ENCODE measurements around the gene GTF3C4. TPM values are rescaled to one million over a fixed set of nuclear protein-coding genes. Genes with fewer than 3 reads are reported as not detected.
A peak's percentile ranks its signal among the peaks of the same experiment; 100 is the strongest.

Gene GTF3C4
- polyA plus RNA-seq, 4 donors, result 1.6 to 13.8 (median 3.4) TPM

- H3K4me3 ChIP-seq (ENCODE audit: low read depth in 1 of 3, low read length in 3 of 3), result no peak overlapping the region
- peaks cover 3 to 23% (median 15%) of the 10 kb centered on the region in 3 donors for H3K36me3 ChIP-seq (ENCODE audit: control insufficient read depth in 3 of 3, insufficient read depth in 2 of 3, low read depth in 1 of 3, low read length in 3 of 3)
- no peak overlapping the region for H3K27ac ChIP-seq (ENCODE audit: low read depth in 1 of 3, low read length in 2 of 3)
- FAIRE-seq, result no peak
- H3K27me3 ChIP-seq (ENCODE audit: control insufficient read depth in 3 of 3, insufficient read depth in 3 of 3, low read length in 3 of 3), result no peaks in the 10 kb centered on the region
- no peaks in the 10 kb centered on the region for H3K4me1 ChIP-seq (ENCODE audit: control insufficient read depth in 3 of 3, insufficient read depth in 2 of 3, low read depth in 1 of 3, low read length in 2 of 3)
- no peak for DNase-seq
- no peaks in the 10 kb centered on the region for H3K9me3 ChIP-seq (ENCODE audit: control insufficient read depth in 2 of 2, insufficient read depth in 1 of 2, low read depth in 1 of 2, low read length in 1 of 2)
- 65 to 94% (median 71%) methylated on average over 1 of the region's 1 CpG for WGBS, 3 donors
Observed at GRCh38 chr9:132690696-132691095, 20.4 kb downstream of the GTF3C4 start.

- DNase-seq (peak; percentile 6 to 31), FAIRE-seq (no peak)
- peaks cover 3 to 9% (median 4%) of the 10 kb centered on the region in 3 donors for H3K36me3 ChIP-seq (ENCODE audit: control insufficient read depth in 3 of 3, insufficient read depth in 2 of 3, low read depth in 1 of 3, low read length in 3 of 3)
- H3K27me3 ChIP-seq (ENCODE audit: control insufficient read depth in 3 of 3, insufficient read depth in 3 of 3, low read length in 3 of 3), result no peaks in the 10 kb centered on the region
- H3K4me3 ChIP-seq (ENCODE audit: low read depth in 1 of 3, low read length in 3 of 3), result no peak overlapping the region
- H3K27ac ChIP-seq (ENCODE audit: low read depth in 1 of 3, low read length in 2 of 3), result no peak overlapping the region
- no peaks in the 10 kb centered on the region for H3K9me3 ChIP-seq (ENCODE audit: control insufficient read depth in 2 of 2, insufficient read depth in 1 of 2, low read depth in 1 of 2, low read length in 1 of 2)
- no peaks in the 10 kb centered on the region for H3K4me1 ChIP-seq (ENCODE audit: control insufficient read depth in 3 of 3, insufficient read depth in 2 of 3, low read depth in 1 of 3, low read length in 2 of 3)
- WGBS, 3 donors, result 23 to 45% (median 30%) methylated on average over 2 of the region's 2 CpGs
Observed at GRCh38 chr9:132694144-132694543, 23.9 kb downstream of the GTF3C4 start.

GRCh38 chr9:132697230-132697629 lies 27.0 kb downstream of the GTF3C4 start:
- H3K4me1 ChIP-seq (ENCODE audit: control insufficient read depth in 3 of 3, insufficient read depth in 2 of 3, low read depth in 1 of 3, low read length in 2 of 3), result no peaks in the 10 kb centered on the region
- DNase-seq (no peak), FAIRE-seq (no peak)
- no peaks in the 10 kb centered on the region for H3K27me3 ChIP-seq (ENCODE audit: control insufficient read depth in 3 of 3, insufficient read depth in 3 of 3, low read length in 3 of 3)
- H3K36me3 ChIP-seq (ENCODE audit: control insufficient read depth in 3 of 3, insufficient read depth in 2 of 3, low read depth in 1 of 3, low read length in 3 of 3), result no peaks in the 10 kb centered on the region
- H3K9me3 ChIP-seq (ENCODE audit: control insufficient read depth in 2 of 2, insufficient read depth in 1 of 2, low read depth in 1 of 2, low read length in 1 of 2), result no peaks in the 10 kb centered on the region
- no peak overlapping the region for H3K4me3 ChIP-seq (ENCODE audit: low read depth in 1 of 3, low read length in 3 of 3)
- no peak overlapping the region for H3K27ac ChIP-seq (ENCODE audit: low read depth in 1 of 3, low read length in 2 of 3)

GRCh38 chr9:132698989-132699388 lies 28.7 kb downstream of the GTF3C4 start:
- Histone ChIP-seq H3K27ac (ENCODE audit: low read depth in 1 of 3, low read length in 2 of 3) (no peak overlapping the region), H3K4me3 (ENCODE audit: low read depth in 1 of 3, low read length in 3 of 3) (no peak overlapping the region), H3K9me3 (ENCODE audit: control insufficient read depth in 2 of 2, insufficient read depth in 1 of 2, low read depth in 1 of 2, low read length in 1 of 2) (no peaks in the 10 kb centered on the region), H3K36me3 (ENCODE audit: control insufficient read depth in 3 of 3, insufficient read depth in 2 of 3, low read depth in 1 of 3, low read length in 3 of 3) (no peaks in the 10 kb centered on the region), H3K4me1 (ENCODE audit: control insufficient read depth in 3 of 3, insufficient read depth in 2 of 3, low read depth in 1 of 3, low read length in 2 of 3) (no peaks in the 10 kb centered on the region), H3K27me3 (ENCODE audit: control insufficient read depth in 3 of 3, insufficient read depth in 3 of 3, low read length in 3 of 3) (no peaks in the 10 kb centered on the region)
- DNase-seq (no peak), FAIRE-seq (no peak)
- 24 to 52% (median 37%) methylated on average over 4 of the region's 4 CpGs for WGBS, 3 donors

GRCh38 chr9:132699956-132700355 lies 29.7 kb downstream of the GTF3C4 start:
- 39 to 48% (median 39%) methylated on average over 1 of the region's 1 CpG for WGBS, 3 donors
- no peak overlapping the region for H3K4me3 ChIP-seq (ENCODE audit: low read depth in 1 of 3, low read length in 3 of 3)
- no peaks in the 10 kb centered on the region for H3K4me1 ChIP-seq (ENCODE audit: control insufficient read depth in 3 of 3, insufficient read depth in 2 of 3, low read depth in 1 of 3, low read length in 2 of 3)
- FAIRE-seq (no peak), DNase-seq (no peak)
- no peak overlapping the region for H3K27ac ChIP-seq (ENCODE audit: low read depth in 1 of 3, low read length in 2 of 3)
- H3K9me3 ChIP-seq (ENCODE audit: control insufficient read depth in 2 of 2, insufficient read depth in 1 of 2, low read depth in 1 of 2, low read length in 1 of 2), result no peaks in the 10 kb centered on the region
- no peaks in the 10 kb centered on the region for H3K27me3 ChIP-seq (ENCODE audit: control insufficient read depth in 3 of 3, insufficient read depth in 3 of 3, low read length in 3 of 3)
- H3K36me3 ChIP-seq (ENCODE audit: control insufficient read depth in 3 of 3, insufficient read depth in 2 of 3, low read depth in 1 of 3, low read length in 3 of 3), result no peaks in the 10 kb centered on the region

- 6 to 46% (median 8%) methylated on average over 1 of the region's 1 CpG for WGBS, 3 donors
- DNase-seq (no peak), FAIRE-seq (no peak)
- no peaks in the 10 kb centered on the region for H3K4me1 ChIP-seq (ENCODE audit: control insufficient read depth in 3 of 3, insufficient read depth in 2 of 3, low read depth in 1 of 3, low read length in 2 of 3)
- H3K27ac ChIP-seq (ENCODE audit: low read depth in 1 of 3, low read length in 2 of 3), result no peak overlapping the region
- no peaks in the 10 kb centered on the region for H3K27me3 ChIP-seq (ENCODE audit: control insufficient read depth in 3 of 3, insufficient read depth in 3 of 3, low read length in 3 of 3)
- H3K4me3 ChIP-seq (ENCODE audit: low read depth in 1 of 3, low read length in 3 of 3), result no peak overlapping the region
- no peaks in the 10 kb centered on the region for H3K9me3 ChIP-seq (ENCODE audit: control insufficient read depth in 2 of 2, insufficient read depth in 1 of 2, low read depth in 1 of 2, low read length in 1 of 2)
- H3K36me3 ChIP-seq (ENCODE audit: control insufficient read depth in 3 of 3, insufficient read depth in 2 of 3, low read depth in 1 of 3, low read length in 3 of 3), result no peaks in the 10 kb centered on the region
Observed at GRCh38 chr9:132702254-132702653, 32.0 kb downstream of the GTF3C4 start.

GRCh38 chr9:132703336-132703735 lies 33.1 kb downstream of the GTF3C4 start:
- WGBS, 3 donors, result 14 to 45% (median 25%) methylated on average over 2 of the region's 2 CpGs

GRCh38 chr9:132708239-132708638 lies 38.0 kb downstream of the GTF3C4 start:
- Histone ChIP-seq H3K36me3 (ENCODE audit: control insufficient read depth in 3 of 3, insufficient read depth in 2 of 3, low read depth in 1 of 3, low read length in 3 of 3) (no peaks in the 10 kb centered on the region), H3K9me3 (ENCODE audit: control insufficient read depth in 2 of 2, insufficient read depth in 1 of 2, low read depth in 1 of 2, low read length in 1 of 2) (no peaks in the 10 kb centered on the region), H3K27me3 (ENCODE audit: control insufficient read depth in 3 of 3, insufficient read depth in 3 of 3, low read length in 3 of 3) (no peaks in the 10 kb centered on the region), H3K4me3 (ENCODE audit: low read depth in 1 of 3, low read length in 3 of 3) (no peak overlapping the region), H3K4me1 (ENCODE audit: control insufficient read depth in 3 of 3, insufficient read depth in 2 of 3, low read depth in 1 of 3, low read length in 2 of 3) (no peaks in the 10 kb centered on the region), H3K27ac (ENCODE audit: low read depth in 1 of 3, low read length in 2 of 3) (no peak overlapping the region)
- WGBS, 3 donors, result 77 to 85% (median 81%) methylated on average over 8 of the region's 8 CpGs
- DNase-seq (no peak), FAIRE-seq (no peak)

More at GRCh38 chr9:132703336-132703735, 33.1 kb downstream of the GTF3C4 start:
- no peak overlapping the region for H3K4me3 ChIP-seq (ENCODE audit: low read depth in 1 of 3, low read length in 3 of 3)
- H3K9me3 ChIP-seq (ENCODE audit: control insufficient read depth in 2 of 2, insufficient read depth in 1 of 2, low read depth in 1 of 2, low read length in 1 of 2), result no peaks in the 10 kb centered on the region
- H3K36me3 ChIP-seq (ENCODE audit: control insufficient read depth in 3 of 3, insufficient read depth in 2 of 3, low read depth in 1 of 3, low read length in 3 of 3), result no peaks in the 10 kb centered on the region
- DNase-seq, result no peak
- FAIRE-seq, result no peak
- H3K27me3 ChIP-seq (ENCODE audit: control insufficient read depth in 3 of 3, insufficient read depth in 3 of 3, low read length in 3 of 3), result no peaks in the 10 kb centered on the region
- H3K27ac ChIP-seq (ENCODE audit: low read depth in 1 of 3, low read length in 2 of 3), result no peak overlapping the region
- H3K4me1 ChIP-seq (ENCODE audit: control insufficient read depth in 3 of 3, insufficient read depth in 2 of 3, low read depth in 1 of 3, low read length in 2 of 3), result no peaks in the 10 kb centered on the region

GRCh38 chr9:132708769-132709430 lies 38.6 kb downstream of the GTF3C4 start:
- no peaks in the 10 kb centered on the region for H3K27me3 ChIP-seq (ENCODE audit: control insufficient read depth in 3 of 3, insufficient read depth in 3 of 3, low read length in 3 of 3)
- no peaks in the 10 kb centered on the region for H3K4me1 ChIP-seq (ENCODE audit: control insufficient read depth in 3 of 3, insufficient read depth in 2 of 3, low read depth in 1 of 3, low read length in 2 of 3)
- 84 to 89% (median 85%) methylated on average over 23 of the region's 23 CpGs for WGBS, 3 donors
- H3K4me3 ChIP-seq (ENCODE audit: low read depth in 1 of 3, low read length in 3 of 3), result no peak overlapping the region
- no peak for DNase-seq
- no peaks in the 10 kb centered on the region for H3K36me3 ChIP-seq (ENCODE audit: control insufficient read depth in 3 of 3, insufficient read depth in 2 of 3, low read depth in 1 of 3, low read length in 3 of 3)
- H3K27ac ChIP-seq (ENCODE audit: low read depth in 1 of 3, low read length in 2 of 3), result no peak overlapping the region
- FAIRE-seq, result no peak
- H3K9me3 ChIP-seq (ENCODE audit: control insufficient read depth in 2 of 2, insufficient read depth in 1 of 2, low read depth in 1 of 2, low read length in 1 of 2), result no peaks in the 10 kb centered on the region
